ENCODE measurements around the gene PPARG. TPM values are rescaled to one million over a fixed set of nuclear protein-coding genes. Genes with fewer than 3 reads are reported as not detected.

The PPARG gene
- total and polyA plus RNA-seq, 8 donors: 3.3 to 52.0 (median 5.4) TPM

DNA sequence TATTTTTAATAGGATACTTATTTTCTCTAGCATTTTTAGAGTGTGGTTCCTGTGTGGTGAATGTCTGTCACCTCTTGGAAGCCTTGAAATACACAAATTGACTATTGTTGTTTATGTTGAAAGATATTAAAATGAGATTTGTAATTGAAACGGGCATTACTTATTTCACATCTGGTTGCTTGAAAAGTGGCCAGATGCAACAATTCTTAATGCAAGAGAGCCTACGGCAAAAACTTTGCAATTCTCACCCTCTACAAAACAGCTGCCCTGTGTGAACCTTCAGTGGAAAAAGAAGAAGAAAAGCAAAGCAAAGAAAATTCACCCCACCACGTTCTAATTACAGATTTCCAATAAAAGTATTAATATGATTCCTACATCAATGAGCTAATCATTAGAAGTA lies 46.6 kb downstream of the PPARG start:
- Histone ChIP-seq H3K4me1 (no peaks in the 10 kb centered on the region), H3K27me3 (no peaks in the 10 kb centered on the region), H3K36me3 (no peaks in the 10 kb centered on the region), H3K27ac (no peak overlapping the region), H3K4me3 (no peak overlapping the region), H3K9me3 (no peaks in the 10 kb centered on the region)
- intact Hi-C loops (cut with DNase I): no loop called here
- ATAC-seq (no peak), DNase-seq (no peak)
- TF ChIP-seq, protein P1, sequence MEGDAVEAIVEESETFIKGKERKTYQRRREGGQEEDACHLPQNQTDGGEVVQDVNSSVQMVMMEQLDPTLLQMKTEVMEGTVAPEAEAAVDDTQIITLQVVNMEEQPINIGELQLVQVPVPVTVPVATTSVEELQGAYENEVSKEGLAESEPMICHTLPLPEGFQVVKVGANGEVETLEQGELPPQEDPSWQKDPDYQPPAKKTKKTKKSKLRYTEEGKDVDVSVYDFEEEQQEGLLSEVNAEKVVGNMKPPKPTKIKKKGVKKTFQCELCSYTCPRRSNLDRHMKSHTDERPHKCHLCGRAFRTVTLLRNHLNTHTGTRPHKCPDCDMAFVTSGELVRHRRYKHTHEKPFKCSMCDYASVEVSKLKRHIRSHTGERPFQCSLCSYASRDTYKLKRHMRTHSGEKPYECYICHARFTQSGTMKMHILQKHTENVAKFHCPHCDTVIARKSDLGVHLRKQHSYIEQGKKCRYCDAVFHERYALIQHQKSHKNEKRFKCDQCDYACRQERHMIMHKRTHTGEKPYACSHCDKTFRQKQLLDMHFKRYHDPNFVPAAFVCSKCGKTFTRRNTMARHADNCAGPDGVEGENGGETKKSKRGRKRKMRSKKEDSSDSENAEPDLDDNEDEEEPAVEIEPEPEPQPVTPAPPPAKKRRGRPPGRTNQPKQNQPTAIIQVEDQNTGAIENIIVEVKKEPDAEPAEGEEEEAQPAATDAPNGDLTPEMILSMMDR (IDR thresholded peaks at IDR 0.05): no peak

DNA sequence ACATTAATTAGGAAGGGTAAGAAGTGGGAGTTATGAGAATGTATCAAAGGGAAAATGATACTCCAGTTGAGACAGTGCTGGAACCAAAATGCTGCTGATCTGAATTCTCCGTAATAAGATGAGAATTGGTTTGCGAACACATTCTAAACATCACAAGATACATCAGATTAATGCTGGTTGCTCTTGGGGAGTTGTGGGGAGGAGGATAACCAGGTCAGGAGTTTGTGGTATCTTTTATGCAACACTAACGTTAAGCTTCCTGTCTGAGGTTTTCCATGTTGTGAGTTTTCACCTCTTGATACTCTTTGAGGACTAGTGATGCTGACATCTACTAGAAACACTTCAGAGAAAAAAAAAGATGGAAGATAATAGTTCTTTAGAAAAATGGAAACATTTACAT lies 47.2 kb downstream of the PPARG start:
- peak; percentile 12 for ATAC-seq
- no peak overlapping the region for H3K27ac ChIP-seq
- intact Hi-C loops (cut with DNase I): no loop called here
- H3K4me1 ChIP-seq: no peaks in the 10 kb centered on the region
- H3K9me3 ChIP-seq: no peaks in the 10 kb centered on the region
- no peak for DNase-seq
- TF ChIP-seq, protein P1 (IDR thresholded peaks at IDR 0.05): no peak
- no peak overlapping the region for H3K4me3 ChIP-seq
- no peaks in the 10 kb centered on the region for H3K27me3 ChIP-seq
- H3K36me3 ChIP-seq: no peaks in the 10 kb centered on the region

DNA sequence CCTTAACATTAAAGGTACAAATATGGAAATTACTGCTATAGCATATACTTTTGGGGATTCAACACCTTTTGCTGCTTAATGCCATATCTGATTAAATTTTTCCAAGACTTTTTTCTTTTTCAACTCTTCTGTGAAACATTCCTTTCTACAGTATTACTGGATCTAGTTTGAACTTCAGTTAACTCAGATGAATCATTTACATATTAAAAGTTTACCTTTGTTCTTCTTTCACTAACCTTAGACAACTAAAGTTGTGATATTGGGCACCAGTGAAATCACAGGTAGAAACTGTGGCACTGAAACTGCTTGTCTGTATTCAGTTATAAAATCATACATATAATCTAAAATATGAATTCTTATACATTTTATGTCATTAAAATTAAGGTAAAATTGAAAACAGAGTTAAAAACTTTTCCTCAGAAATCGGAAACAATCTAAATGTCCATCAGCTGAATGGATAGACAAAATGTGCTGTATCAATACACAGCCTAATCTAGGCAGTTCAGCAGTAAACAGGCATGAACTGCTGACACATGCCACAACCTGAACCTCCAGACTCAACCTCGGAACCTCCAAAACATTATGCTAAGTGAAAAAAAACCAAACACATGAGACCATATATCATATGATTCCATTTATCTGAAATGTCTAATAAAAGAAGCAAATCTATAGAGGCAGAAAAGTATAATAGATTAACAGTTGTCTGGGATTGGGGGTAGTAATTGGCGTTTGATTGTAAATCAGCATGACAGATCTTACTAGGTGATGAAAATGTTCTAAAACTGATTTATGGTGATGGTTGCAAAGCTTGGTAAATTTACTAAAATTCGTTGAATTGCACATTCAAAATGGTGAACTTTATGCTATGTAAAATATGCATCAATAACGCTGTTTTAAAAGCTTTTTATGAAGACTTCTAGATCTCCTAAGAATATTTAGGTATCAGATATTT lies 50.0 kb downstream of the PPARG start:
- TF ChIP-seq, protein P1 (IDR thresholded peaks at IDR 0.05): no peak

DNA sequence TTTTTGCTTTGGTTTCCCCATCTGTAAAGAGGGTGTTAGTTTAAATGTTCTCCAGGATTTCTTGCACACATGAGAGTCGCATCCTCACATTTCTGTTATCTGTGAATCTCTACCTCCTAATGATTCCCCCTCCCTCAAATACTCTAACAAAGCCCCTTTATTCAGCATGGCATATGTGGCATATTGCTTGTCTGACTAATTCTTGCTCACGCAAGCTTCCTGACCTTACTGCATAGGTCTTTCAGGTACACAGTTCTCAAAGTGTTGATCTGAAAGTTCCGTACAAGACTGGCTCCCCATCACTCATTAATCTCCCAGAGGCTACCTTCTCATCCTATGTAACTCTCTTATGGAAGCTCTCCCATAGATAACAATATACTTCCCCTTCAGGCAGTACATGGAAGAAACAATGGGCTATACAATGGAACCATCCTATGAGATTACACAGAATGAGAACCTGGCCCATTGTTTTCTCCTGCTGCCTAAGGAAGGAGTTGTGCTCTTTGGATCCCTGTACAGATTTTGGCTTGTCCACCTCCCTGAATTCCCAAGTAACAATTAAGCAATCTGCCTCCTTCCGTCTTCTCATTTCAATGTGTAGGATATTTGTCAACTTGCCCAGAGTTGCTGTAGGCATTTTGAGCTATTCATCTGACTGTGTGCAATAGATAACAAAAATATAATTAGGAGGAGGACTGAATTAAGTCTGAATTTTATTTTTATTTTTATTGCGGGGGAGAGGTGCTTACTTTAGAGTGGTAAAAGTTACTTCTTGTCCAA lies 51.0 kb downstream of the PPARG start:
- ATAC-seq: no peak
- H3K4me1 ChIP-seq: no peaks in the 10 kb centered on the region
- H3K27me3 ChIP-seq: no peaks in the 10 kb centered on the region
- H3K4me3 ChIP-seq: no peak overlapping the region
- TF ChIP-seq, protein P1 (IDR thresholded peaks at IDR 0.05): no peak
- intact Hi-C loops (cut with DNase I): no loop called here
- no peak for DNase-seq
- H3K27ac ChIP-seq: no peak overlapping the region
- no peaks in the 10 kb centered on the region for H3K9me3 ChIP-seq
- H3K36me3 ChIP-seq: no peaks in the 10 kb centered on the region

More for the DNA sequence above, 50.0 kb downstream of the PPARG start:
- Histone ChIP-seq H3K4me1 (no peaks in the 10 kb centered on the region), H3K27ac (no peak overlapping the region), H3K27me3 (no peaks in the 10 kb centered on the region), H3K4me3 (no peak overlapping the region), H3K9me3 (no peaks in the 10 kb centered on the region), H3K36me3 (no peaks in the 10 kb centered on the region)
- ATAC-seq (no peak), DNase-seq (no peak)
- intact Hi-C loops (cut with DNase I): no loop called here

DNA sequence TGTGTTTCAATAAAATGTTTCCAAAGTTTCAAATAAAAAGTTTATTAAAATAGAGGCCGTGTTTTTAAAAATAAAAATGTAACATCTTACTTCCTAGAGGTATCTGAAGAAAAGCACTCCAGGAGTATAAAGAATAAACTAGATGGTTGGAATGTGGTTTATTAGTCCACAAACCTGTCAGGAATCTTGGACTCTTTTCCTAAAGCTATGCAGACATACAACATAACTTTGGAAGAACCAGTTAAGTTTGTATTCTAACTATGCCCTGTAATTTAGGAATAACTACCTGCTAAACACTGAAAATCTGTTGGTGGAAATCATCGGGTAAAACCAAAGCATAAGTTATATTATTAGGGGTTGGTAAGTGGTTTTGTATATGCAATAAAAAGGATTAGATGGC lies 51.6 kb downstream of the PPARG start:
- Histone ChIP-seq H3K27me3 (no peaks in the 10 kb centered on the region), H3K27ac (no peak overlapping the region), H3K36me3 (no peaks in the 10 kb centered on the region), H3K9me3 (no peaks in the 10 kb centered on the region), H3K4me3 (no peak overlapping the region), H3K4me1 (no peaks in the 10 kb centered on the region)
- DNase-seq (no peak), ATAC-seq (no peak)
- TF ChIP-seq, protein P1 (IDR thresholded peaks at IDR 0.05): no peak
- intact Hi-C loops (cut with DNase I): no loop called here
